Keratinocyte (primary cell): ENCODE results near the gene KCNE4. TPM values are rescaled to one million over a fixed set of nuclear protein-coding genes. Genes with fewer than 3 reads are reported as not detected.

Source experiments
- DNase-seq: peaks from one replicate; pipeline ENCODE4 v3.0.0-alpha.2; 2011; ENCODE audit warnings: low read depth, missing footprints, low spot score
- FAIRE-seq: peaks from 2 replicates; lab custom pipeline; 2011; peaks lifted over from hg19 to GRCh38; lab: Jason Lieb, UNC
- H2AFZ ChIP-seq: 2 replicates; pipeline ENCODE4 v1.6.0; 2012; ENCODE audit warnings: low read length, control low read depth, inconsistent platforms; ENCODE audit not compliant: control insufficient read depth
- H3K27ac ChIP-seq: 2 replicates; pipeline ENCODE4 v1.5.1; 2011; ENCODE audit warnings: low read length; ENCODE audit not compliant: control insufficient read depth, insufficient read depth
- H3K27me3 ChIP-seq: 3 replicates; pipeline ENCODE4 v1.6.0; 2011; ENCODE audit warnings: low read length; ENCODE audit not compliant: control insufficient read depth, insufficient read depth; ENCODE audit errors: extremely low read depth
- H3K36me3 ChIP-seq, 2 experiments: 2 replicates in 1 of 2; 3 replicates in 1 of 2; pipeline ENCODE4 v1.5.1; 2011; ENCODE audit warnings: low read length in 2 of 2, mild to moderate bottlenecking in 1 of 2; ENCODE audit not compliant: control insufficient read depth in 2 of 2, insufficient read depth in 2 of 2; ENCODE audit errors: extremely low read depth in 1 of 2
- H3K4me1 ChIP-seq: 3 replicates; pipeline ENCODE4 v1.5.1; 2011; ENCODE audit warnings: low read length; ENCODE audit not compliant: control insufficient read depth, insufficient read depth; ENCODE audit errors: extremely low read depth
- H3K4me2 ChIP-seq: 3 replicates; pipeline ENCODE4 v1.6.0; 2011; ENCODE audit warnings: low read depth, low read length; ENCODE audit not compliant: control insufficient read depth, insufficient read depth; ENCODE audit errors: extremely low read depth
- H3K4me3 ChIP-seq, 3 experiments: fragments of 200-600 bp in 1 of 3; sonication (generic) in 1 of 3; 2 replicates in 2 of 3; 3 replicates in 1 of 3; pipeline ENCODE4 v1.5.1; 2011 to 2016; ENCODE audit warnings: low read length in 3 of 3, mild to moderate bottlenecking in 3 of 3, control low read depth in 2 of 3, inconsistent platforms in 1 of 3, low read depth in 1 of 3, mixed read lengths in 1 of 3, mixed run types in 1 of 3, moderate library complexity in 1 of 3; ENCODE audit not compliant: control insufficient read depth in 2 of 3, insufficient read depth in 2 of 3; ENCODE audit errors: extremely low read depth in 1 of 3
- H3K79me2 ChIP-seq: 2 replicates; pipeline ENCODE4 v1.6.0; 2012; ENCODE audit warnings: low read length; ENCODE audit not compliant: control insufficient read depth, insufficient read depth
- H3K9ac ChIP-seq: 3 replicates; pipeline ENCODE4 v1.6.0; 2011; ENCODE audit warnings: low read length; ENCODE audit not compliant: control insufficient read depth, insufficient read depth; ENCODE audit errors: extremely low read depth
- H3K9me1 ChIP-seq: 3 replicates; pipeline ENCODE4 v1.6.0; 2011; ENCODE audit warnings: low read length; ENCODE audit not compliant: control insufficient read depth, insufficient read depth; ENCODE audit errors: extremely low read depth
- H3K9me3 ChIP-seq: 2 replicates; pipeline ENCODE4 v1.5.1; 2012; ENCODE audit warnings: low read depth, low read length; ENCODE audit not compliant: control insufficient read depth
- H4K20me1 ChIP-seq: 3 replicates; pipeline ENCODE4 v1.6.0; 2011; ENCODE audit warnings: low read length; ENCODE audit not compliant: control insufficient read depth, insufficient read depth; ENCODE audit errors: extremely low read depth
- EZH2 ChIP-seq: IDR thresholded peaks from one replicate; pipeline ENCODE4 v1.6.1; 2012; ENCODE audit warnings: inconsistent platforms, mild to moderate bottlenecking, low read length, moderate library complexity
- dilution Hi-C: fragments of 300-500 bp; cut with MboI; formaldehyde crosslinking; loops from one replicate; pipeline ENCODE4 v1.7.0; 2020; ENCODE audit warnings: low sequenced_read_pairs; ENCODE audit not compliant: extremely low pct_ligation_motif_present
- polyA plus RNA-seq, 5 experiments: library from polyadenylated mRNA; depleted of rRNA in 3 of 5; stranded (reverse) in 3 of 5; stranded (forward) in 1 of 5; unstranded in 1 of 5; fragments of >200 nt; gene quantifications; 1 replicate in 1 of 5; 2 replicates in 3 of 5; 3 replicates in 1 of 5; pipeline versions ENCODE4 v1.2.1 to v1.2.3, GENCODE V29; 2011 to 2012; ENCODE audit warnings: missing spikeins in 2 of 5, low read depth in 1 of 5, low replicate concordance in 1 of 5
- TF ChIP-seq, protein P1 (sequence below), 3 experiments: IDR thresholded peaks in 1 of 3; conservative IDR thresholded peaks in 1 of 3; optimal IDR thresholded peaks in 1 of 3; 2 replicates in 2 of 3; 3 replicates in 1 of 3; pipeline versions ENCODE3 to v1.5.1; 2011; ENCODE audit warnings: low read length in 3 of 3, mild to moderate bottlenecking in 3 of 3, moderate library complexity in 2 of 3, control low read depth in 1 of 3, inconsistent platforms in 1 of 3; ENCODE audit not compliant: insufficient read depth in 2 of 3; ENCODE audit errors: extremely low read depth in 1 of 3

The KCNE4 gene
- polyA plus RNA-seq, 1 donor (not counting 4 experiments of a cell fraction or from before 2014, with no cell fraction given) = 0.13 TPM

DNA sequence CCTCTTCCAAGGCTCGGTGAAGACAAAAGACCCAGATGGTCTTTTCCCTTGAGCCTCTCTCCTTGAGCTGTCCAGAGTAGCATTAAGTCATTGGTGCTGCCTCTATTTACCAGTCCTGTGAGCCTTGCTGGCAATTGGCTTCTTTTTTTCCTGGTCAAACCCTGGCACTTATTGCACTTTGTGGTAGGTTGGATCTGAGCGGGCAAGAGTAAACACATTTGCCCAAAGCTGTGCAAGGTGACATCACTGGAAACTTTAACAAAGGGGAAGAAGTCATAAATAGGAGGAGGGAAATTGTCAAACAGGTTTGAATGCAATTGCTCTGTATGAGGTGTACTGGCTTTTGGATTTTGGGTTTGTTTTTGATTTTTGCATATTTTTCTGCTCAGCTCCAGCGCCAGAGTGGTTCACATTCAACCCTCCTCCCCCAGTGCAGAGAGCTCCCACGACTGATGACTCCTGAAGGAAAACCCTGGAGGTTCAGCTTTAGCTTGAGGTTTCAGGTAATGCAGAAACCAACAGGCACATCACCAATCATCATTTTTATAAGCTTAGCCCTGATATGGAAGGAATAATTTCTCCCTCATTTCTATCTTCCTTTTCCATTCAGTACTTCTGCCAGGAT is 8.3 kb downstream of the KCNE4 start:
- no peak for DNase-seq
- dilution Hi-C loops = no loop called here
- no peaks in the 10 kb centered on the region for H3K9me3 ChIP-seq
- H2AFZ ChIP-seq = no peak overlapping the region
- no peak overlapping the region for H3K4me2 ChIP-seq
- no peaks in the 10 kb centered on the region for H3K36me3 ChIP-seq
- H3K79me2 ChIP-seq = no peaks in the 10 kb centered on the region
- no peak overlapping the region for H3K4me3 ChIP-seq
- no peak overlapping the region for H3K9ac ChIP-seq
- no peaks in the 10 kb centered on the region for H3K9me1 ChIP-seq
- H3K27ac ChIP-seq = no peak overlapping the region
- H3K27me3 ChIP-seq = no peaks in the 10 kb centered on the region
- no peaks in the 10 kb centered on the region for H4K20me1 ChIP-seq
- no peak for FAIRE-seq
- TF ChIP-seq, protein P1, sequence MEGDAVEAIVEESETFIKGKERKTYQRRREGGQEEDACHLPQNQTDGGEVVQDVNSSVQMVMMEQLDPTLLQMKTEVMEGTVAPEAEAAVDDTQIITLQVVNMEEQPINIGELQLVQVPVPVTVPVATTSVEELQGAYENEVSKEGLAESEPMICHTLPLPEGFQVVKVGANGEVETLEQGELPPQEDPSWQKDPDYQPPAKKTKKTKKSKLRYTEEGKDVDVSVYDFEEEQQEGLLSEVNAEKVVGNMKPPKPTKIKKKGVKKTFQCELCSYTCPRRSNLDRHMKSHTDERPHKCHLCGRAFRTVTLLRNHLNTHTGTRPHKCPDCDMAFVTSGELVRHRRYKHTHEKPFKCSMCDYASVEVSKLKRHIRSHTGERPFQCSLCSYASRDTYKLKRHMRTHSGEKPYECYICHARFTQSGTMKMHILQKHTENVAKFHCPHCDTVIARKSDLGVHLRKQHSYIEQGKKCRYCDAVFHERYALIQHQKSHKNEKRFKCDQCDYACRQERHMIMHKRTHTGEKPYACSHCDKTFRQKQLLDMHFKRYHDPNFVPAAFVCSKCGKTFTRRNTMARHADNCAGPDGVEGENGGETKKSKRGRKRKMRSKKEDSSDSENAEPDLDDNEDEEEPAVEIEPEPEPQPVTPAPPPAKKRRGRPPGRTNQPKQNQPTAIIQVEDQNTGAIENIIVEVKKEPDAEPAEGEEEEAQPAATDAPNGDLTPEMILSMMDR (optimal IDR thresholded peaks at IDR 0.05 in 1 of 3, IDR thresholded peaks at IDR 0.05 in 1 of 3, conservative IDR thresholded peaks at IDR 0.05 in 1 of 3; ENCODE audit: extremely low read depth in 1 of 3, insufficient read depth in 2 of 3, low read length in 3 of 3) = no peak
- TF ChIP-seq EZH2 = no peak
- H3K4me1 ChIP-seq = peaks cover 5% of the 10 kb centered on the region

DNA sequence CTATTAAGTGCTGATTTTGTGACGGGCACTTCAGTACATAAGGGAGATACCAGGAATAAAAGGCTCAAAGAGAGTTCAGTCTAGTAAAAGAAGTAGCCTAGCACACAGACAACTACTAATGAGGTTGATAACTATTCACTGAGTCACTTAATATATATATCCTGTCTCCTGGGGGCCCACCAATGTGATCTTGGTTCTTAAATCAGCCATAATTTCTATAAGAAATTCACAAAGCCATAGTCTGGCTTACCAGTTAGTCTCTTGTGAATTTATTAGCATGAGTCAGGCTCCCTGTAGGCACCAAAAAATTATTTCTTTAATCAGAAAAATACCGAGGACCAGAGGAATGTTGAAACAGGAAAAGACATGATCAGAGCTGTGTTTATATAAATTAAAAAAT is 10.4 kb downstream of the KCNE4 start:
- H2AFZ ChIP-seq = no peak overlapping the region
- no peaks in the 10 kb centered on the region for H3K79me2 ChIP-seq
- no peak for DNase-seq
- H3K27ac ChIP-seq = no peak overlapping the region
- H3K4me3 ChIP-seq = no peak overlapping the region
- no peak for FAIRE-seq
- no peaks in the 10 kb centered on the region for H3K9me1 ChIP-seq
- no peak overlapping the region for H3K4me2 ChIP-seq
- no peak overlapping the region for H3K9ac ChIP-seq
- dilution Hi-C loops = no loop called here
- H4K20me1 ChIP-seq = no peaks in the 10 kb centered on the region
- no peaks in the 10 kb centered on the region for H3K9me3 ChIP-seq
- H3K27me3 ChIP-seq = no peaks in the 10 kb centered on the region
- TF ChIP-seq EZH2 = no peak
- TF ChIP-seq, protein P1 (optimal IDR thresholded peaks at IDR 0.05 in 1 of 3, IDR thresholded peaks at IDR 0.05 in 1 of 3, conservative IDR thresholded peaks at IDR 0.05 in 1 of 3; ENCODE audit: extremely low read depth in 1 of 3, insufficient read depth in 2 of 3, low read length in 3 of 3) = no peak
- H3K36me3 ChIP-seq = no peaks in the 10 kb centered on the region
- H3K4me1 ChIP-seq = peaks cover 5% of the 10 kb centered on the region
